Bone marrow (tissue), 2 donors: ENCODE results near the gene KCNN1.

Source experiments
- DNase-seq, 2 donors: peaks; one replicate each; lab custom pipeline; 2025; lab: John Stamatoyannopoulos, UW

Gene KCNN1

GRCh38 chr19:17947815-17948513, 18.9 kb upstream of the KCNN1 start:
- DNase-seq: peak; percentile 89 to 98

GRCh38 chr19:17948514-17948900, 18.4 kb upstream of the KCNN1 start:
- no peak for DNase-seq

- DNase-seq: no peak
Observed at GRCh38 chr19:17948931-17949930, 17.7 kb upstream of the KCNN1 start.

- DNase-seq: no peak
Observed at GRCh38 chr19:17949956-17950309, 17.0 kb upstream of the KCNN1 start.

DNA sequence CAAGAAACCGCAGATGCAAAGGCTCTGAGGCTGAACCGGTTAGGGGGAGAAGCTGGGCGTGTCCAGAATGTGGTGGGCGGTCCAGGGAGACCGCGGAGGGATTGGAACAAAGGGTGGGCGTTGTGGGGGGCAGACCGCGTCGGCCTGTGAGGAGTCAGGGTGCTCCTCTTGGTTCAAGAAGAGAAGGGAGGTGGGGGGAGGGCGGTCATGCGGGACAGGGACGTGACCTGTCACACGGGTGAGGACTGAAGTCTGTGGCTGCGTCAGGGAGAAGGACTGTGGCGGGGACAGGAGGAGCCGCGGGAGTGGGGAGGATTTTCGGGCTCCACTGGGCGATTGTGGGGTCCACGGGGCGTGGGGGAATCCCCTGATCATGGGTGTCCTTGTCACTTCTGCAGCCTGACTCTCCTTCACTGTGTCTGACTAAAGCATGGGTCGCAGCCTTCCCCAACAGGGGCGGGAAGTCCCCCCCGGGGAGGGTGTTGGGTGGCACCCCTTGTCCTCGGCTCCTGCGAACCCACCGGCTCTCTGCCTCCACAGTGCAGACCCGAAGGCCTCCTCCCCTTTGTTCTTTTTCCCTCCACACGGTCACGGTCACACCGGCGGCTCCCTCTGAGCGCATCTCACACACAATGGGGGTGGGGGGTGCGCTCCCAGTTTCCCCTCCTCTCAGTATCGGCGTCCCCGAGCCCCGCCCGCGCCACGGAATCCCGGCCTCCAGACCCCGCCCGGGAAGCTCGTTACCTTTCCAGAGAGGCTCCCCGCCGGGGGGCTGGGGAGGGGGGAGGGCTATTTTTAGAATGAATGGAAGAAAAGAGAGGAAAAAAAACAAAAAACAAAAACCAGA, 16.4 kb upstream of the KCNN1 start:
- peak in 1 of 2 donors; percentile 16 for DNase-seq

DNA sequence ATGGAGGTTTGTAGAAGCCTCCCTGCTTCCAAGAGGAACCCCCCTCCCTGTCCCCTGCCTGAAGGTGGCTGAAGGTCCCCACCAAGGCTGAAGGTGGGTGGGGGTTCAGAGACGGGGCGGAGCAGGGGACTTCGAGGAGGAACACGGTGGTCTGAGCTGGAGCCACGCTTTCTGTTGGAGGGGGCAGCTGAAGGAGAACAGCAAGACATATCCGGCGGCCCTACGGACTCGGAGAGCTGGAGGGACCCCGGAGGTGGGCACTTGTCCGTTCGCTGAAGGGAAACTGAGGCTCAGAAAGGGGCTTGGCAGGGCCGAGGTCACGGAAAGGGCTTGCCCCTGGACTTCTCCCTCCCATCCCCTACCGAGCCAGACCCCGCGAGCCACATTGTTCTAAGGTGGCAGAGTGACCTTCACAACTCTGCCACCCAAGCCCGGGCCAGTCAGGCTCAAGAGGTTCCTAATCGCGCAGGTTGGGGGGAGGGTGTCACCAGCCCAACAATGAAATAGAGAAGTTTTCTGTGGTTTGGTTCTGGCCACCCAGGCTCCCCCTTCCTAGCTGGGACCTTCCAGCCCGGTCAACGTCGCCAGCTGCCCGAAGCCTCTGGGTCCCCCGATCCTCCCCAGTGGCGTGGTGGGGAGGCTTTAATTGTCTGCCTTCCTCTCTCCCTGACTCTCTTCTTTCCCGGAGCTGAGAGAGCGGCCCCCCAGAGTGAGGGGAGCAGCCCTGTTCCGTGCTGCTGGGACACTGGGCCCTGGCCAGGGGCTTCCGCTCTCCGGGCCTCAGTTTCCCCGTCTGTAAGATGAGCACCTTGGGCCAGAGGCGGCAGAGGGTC, 15.5 kb upstream of the KCNN1 start:
- no peak for DNase-seq

- no peak for DNase-seq
Observed at GRCh38 chr19:17951990-17952976, 14.6 kb upstream of the KCNN1 start.

DNA sequence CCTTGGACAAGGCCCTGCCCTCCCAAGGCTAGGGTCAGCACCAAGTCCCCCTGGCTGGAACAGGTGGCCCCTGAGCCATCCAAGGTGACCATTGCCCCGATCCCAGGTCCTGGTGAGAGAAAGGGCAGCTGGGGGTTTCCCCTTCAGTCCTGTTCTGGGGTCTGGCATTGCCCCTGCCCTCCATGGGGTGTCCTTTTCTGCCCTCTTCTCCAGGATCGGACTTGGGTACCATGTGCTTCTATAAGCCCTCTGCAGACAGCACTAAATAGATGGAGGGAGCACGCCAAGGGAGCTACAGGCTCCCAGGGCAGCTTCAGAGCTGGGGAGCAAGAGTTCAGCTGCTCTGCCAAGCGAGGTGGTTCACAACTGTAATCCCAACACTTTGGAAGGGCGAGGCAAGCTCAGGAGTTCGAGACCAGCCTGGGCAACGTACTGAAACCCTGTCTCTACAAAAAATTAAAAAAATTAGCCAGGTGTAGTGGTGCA, 13.5 kb upstream of the KCNN1 start:
- no peak for DNase-seq

- DNase-seq: no peak
Observed at GRCh38 chr19:17953869-17954268, 13.0 kb upstream of the KCNN1 start.

- DNase-seq: no peak
Observed at GRCh38 chr19:17954401-17954800, 12.5 kb upstream of the KCNN1 start.

DNA sequence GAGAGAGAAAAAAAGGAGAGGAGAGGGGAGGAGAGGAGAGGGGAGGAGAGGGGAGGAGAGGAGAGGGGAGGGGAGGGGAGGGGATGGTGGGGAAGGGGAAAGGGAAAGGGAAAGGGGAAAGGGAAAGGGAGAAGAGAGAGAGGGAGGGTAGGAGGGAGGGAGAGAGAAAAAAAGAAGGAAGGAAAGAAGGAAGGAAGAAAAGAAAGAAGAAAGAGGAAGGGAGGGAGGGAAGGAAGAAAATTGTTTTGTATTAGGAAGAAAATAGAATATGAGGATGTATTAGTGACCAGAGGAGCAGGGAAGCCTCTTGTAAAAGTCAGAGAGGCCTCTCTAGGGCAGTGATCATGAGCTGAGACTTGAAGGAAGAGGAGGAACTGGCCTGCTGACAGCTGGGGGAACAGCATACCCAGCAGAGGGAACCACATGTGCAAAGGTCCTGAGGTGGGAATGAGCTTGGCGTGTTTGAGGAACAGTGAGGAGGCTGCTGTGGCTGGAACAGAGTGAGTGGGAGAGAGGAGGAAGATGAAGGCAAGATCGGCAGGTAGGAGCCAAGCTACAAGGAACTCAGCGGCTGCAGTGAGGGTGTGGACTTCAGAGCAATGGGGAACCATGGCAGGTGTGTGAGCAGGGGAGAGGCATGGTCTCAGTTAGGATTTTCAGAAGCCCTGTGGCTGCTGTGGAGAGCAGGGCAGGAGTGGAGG, 9.6 kb upstream of the KCNN1 start:
- no peak for DNase-seq

GRCh38 chr19:17957885-17958284, 9.0 kb upstream of the KCNN1 start:
- no peak for DNase-seq

GRCh38 chr19:17963936-17964691, 2.8 kb upstream of the KCNN1 start:
- no peak for DNase-seq

DNA sequence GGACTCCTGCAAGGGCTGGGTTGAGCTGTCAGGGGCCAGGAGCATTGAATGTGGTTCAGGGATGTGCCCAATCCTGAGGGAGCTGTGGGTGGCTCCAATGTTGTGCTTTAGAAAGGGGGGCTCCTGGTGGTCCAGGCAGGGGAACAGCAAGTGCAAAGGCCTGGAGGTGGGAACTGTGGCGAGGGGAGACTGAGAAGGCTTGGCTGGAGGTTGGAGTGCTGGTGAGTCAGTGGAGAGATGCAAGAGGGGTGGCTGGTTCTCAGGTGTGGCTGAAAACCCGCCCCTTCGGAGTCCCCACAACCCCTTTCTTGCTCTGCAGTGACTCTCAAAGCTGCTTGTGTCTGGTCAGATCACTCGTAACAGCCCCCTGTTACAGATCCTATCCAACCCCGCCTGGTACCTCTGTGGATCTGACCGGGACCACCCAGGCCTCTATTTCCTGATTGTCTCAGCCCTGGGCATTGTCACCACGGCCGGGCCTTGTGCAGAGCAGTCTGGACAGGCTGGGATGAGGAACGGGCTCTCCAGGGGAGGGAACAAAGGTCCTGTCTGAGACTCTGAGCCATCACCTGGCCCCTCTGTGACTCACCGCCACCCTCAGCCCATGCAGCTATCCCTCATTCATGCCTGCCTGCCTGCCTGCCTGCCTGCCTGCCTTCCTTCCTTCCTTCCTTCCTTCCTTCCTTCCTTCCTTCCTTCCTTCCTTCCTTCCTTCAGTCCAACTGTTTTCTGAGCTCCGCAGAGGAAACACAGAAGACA, 1.4 kb upstream of the KCNN1 start:
- no peak for DNase-seq

DNA sequence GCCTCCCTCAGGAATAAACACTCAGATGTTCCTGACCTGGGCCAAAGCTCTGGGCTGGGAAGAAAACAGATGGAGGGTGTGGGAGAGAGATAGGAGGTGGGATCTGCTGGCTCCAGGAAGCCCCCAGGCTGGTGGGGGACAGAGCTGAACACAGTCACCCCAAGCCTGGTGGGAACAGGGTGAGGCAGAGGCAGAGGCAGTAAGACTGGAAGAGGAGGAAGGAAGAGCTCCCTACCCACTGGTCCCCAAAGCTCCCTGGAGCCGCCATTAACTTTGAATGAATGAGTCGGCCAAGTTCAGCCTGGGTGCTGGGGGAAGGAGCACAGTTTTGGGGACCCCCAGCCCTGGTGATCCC, 801 bp upstream of the KCNN1 start:
- no peak for DNase-seq

DNA sequence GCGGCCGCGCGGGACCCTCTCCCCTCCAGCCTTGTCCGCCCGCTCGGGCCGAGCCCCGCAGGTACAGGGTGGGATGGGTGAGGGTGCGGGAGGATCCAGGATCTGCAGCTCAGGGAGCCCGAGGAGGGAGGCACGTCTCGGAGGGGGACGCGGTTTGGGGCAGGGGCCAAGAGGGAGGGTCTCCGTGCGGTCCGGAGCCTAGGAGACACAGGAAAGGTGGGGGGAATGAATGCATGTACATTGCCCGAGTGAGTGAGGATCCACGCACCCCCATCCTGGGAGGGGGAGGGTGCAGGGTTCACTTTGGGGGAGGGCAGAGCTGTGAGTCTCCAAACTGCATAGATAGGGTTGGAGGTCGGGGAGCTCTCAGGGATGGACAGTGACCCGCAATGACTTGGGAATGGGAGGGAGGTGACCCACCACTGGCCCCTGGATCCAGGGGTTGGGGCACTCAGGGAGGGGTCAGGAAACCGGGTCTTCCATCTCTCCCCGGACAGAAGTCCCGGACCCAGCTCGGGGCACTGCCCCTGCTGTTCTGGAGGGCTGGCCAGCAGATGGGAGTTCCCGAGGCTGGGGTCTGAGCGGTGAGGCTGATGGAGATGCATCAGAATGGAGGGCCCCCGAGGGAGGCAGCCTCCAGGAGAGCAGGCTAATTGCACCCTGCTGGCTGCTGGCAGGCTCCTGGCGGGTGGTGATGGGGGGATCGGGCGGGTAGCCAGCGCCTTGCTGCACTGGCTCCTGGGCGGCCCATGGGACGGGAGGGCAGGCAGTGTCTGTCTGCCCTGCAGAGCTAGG, 547 bp downstream of the KCNN1 start:
- DNase-seq: no peak

DNA sequence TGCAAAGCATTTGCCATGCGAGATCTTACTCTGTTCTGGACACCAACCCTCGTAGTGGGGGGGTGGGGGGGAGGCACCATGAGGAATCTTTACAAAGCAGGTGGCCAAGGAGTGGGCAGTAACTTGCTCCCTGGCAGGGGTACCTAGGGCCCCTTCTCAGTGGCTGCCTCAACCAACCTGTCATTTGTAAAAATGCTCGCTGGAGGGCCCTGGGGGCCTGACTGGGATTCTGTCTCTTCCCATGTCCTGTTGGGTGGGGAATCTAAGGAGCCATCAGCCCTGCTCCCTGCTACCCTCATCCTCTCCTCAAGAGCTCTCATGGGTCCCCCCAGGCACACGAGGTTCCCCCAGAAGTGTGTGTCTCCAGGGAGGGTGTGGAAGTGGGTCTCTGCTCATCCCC, 1.5 kb downstream of the KCNN1 start:
- no peak for DNase-seq
